T-helper 2 cell treated with Interferon-gamma antibody and Interleukin-4, amounts not matched to agents 100 ng/mL and 5 ng/mL, for 36 hours (primary cell): ENCODE measurements around the gene WASL. TPM values are rescaled to one million over a fixed set of nuclear protein-coding genes. Genes with fewer than 3 reads are reported as not detected.

Experiments used
- intact Hi-C: fragments of 100-400 bp; cut with micrococcal nuclease; formaldehyde crosslinking; loops from one replicate; pipeline ENCODE4 v1.15.1; 2023
- total RNA-seq: library from RNA; stranded (reverse); gene quantifications from 2 replicates; pipeline ENCODE4 v1.2.3, GENCODE V29; 2022

The WASL gene
- total RNA-seq, 1 donor from 2014 or later, result 6.0 TPM

DNA sequence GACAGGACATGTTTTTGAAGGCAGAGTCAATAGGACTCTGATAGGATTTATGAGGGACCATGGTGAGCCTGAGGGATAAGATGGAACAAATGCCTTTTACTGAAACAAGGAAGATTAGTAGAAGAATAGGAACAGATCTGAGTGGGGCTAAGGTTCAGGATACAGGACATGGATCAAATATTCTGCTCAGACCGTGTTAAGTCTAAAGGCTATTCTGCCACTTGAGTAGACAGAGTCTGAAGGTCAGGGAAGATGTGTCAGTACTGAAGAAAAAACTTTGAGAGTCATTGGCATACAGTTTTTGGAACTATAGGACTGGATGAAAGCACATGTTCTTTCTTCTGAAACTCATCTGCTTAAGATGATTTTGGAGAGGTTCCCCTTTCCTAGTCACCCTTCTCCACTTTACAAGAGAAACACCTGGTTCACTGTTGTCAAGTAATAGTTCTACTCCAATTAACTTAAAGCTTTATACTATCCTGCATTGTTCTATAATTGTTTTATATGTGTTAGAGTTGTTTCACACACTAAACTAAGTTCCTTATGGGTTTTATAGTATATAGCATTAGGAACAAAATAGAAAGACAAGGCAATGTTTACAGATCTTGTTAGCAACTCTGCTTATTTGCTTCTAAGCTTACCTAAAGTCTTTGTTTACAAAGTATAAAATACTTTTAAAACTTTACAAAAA lies 43.4 kb downstream of the WASL start:
- intact Hi-C loops, result no loop called here

DNA sequence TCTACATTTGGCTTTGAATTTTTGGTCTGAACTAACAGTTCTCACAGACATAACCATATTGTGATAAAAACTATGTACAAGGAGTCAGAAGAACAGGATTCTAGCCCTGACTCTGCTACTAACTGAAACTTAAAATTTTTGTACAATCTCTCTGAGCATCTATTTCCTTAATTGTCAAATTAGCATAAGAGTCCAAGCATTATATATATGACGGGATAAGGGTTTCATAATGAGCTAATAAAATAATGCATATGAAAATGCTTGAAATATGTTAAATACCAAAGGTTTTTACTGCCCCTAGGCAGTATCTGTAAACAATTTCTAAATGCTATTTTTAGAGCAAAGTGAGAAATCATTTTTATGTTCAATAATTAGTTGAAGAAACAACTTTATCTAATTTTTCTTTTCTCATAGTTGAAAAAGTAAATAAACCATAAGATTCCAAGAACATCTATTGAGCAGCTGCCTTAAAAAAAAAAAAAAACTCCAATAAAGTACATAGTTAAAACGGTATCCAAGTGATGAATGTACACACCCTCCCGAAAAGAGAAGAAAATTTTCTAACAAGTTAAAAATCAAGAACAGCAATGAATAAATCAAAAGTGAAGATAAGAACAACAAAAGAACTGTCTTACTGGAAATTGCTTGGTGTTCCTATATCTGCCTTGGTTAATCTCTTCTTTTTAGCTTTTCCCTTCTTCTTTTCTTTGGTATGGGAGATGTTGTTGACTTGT lies 52.7 kb downstream of the WASL start:
- intact Hi-C loops, result no loop called here

DNA sequence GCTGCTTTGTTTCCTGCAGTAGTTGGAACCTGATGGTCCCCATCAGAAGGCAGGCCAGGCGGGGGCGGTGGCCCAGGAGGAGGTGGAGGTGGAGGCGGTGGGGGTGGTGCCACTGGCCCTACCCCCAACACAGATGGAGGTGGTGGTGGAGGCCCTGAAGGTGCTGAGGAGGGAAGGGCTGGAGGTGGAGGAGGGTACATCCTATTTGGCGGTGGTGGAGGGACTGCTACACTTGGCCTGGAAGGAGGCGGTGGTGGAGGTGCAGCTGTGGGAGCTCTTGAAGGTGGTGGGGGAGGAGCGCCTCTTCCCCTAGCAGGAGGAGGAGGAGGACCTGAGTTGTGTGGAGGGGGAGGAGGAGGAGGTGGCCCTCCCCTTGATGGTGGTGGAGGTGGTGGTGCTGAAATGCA lies 56.3 kb downstream of the WASL start:
- intact Hi-C loops, result no loop called here

DNA sequence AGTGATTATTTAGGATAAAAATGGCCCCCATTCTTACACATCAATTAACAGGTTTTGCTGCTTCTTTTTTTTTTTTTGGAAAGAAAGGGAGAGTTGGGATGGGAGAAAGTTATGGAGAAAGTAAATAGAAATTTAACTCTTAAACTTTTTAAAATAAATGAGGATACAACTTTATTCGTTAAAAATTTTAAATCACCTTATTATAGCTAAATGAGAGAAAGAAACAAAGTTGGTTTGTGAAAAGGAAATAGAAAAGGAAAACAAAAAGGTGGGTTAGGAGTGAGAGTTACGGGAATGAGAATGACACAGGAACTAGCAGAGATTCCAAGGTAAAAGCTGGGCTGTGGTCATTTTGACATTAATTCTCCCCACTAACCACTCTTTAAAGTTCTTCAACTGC lies 58.3 kb downstream of the WASL start:
- intact Hi-C loops, result no loop called here

DNA sequence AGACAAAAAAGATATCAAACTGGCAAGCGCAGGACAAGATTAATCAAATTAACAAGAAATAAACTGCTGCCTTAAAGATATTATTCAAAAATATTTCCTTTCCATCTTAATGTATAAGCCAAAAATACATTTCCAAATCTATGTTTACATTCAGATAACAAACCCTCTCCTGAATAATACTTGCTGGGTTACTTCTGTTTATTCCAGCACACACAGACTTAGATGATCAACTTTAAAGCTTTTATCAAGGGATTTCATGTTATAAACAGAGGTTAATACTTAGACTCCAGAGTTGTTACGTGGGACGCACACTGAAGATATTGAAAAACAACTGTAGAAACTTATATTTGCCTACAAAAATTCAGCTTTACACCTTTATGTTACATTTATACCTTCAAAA lies 59.6 kb downstream of the WASL start:
- intact Hi-C loops, result no loop called here

DNA sequence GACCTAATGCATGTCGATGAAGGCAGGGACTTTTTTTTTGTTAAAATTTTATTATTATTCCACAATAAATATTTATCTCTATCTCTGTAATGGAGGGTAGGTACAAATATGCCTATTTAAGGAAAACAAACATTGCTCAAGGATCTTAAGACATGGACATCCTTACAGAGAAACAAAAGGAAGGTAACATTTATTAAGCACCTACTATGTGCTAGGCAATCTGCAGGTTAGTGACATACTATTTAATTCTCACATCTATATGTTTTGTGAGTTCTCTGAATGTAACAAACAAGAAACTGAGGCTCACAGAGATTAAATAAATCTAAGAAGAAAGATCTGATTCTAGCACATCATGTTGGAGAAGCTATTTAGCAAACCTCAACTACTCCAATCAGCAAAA lies 61.1 kb downstream of the WASL start:
- intact Hi-C loops, result no loop called here

DNA sequence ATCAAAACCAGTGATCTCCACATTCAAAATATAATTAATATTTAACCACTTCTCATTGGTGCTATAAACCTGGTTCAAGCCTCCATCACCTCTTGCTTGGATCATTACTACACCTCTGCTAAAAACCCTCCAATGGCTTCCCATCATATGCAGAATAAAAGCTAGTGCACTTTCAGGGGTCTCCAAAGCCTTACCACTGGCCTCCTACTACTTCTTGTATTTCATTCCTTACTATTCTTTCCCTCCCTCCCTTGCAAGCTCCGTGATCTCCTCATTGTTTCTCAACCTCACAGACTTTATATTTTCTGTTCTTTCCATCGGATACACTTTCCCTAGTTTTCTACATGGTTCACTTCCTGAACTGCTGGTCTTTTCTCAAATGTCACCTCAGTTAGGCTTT lies 61.6 kb downstream of the WASL start:
- intact Hi-C loops, result no loop called here

DNA sequence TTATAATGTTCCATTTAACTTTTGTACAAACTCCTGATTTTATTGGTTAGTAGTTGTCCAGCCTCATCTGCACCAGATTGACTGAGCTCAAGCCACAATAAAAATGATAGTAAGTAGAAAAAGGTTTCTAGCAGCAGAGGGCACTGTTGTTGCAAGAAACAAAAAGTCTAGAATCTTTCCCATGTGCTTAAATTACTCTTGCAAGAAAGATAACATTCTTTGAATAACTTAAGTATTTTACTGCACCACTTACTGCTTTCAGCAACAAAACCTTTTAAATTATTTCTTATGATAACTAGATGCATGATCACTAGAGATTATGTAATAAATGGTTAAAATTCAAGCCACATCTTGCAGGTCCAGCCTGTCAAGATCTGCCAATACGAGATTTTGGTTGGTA lies 66.1 kb downstream of the WASL start:
- intact Hi-C loops, result loop anchor here (1.0 to 5.0 kb wide), 3 partner anchors 18 to 183 kb away; no protein-coding TSS in a partner anchor

DNA sequence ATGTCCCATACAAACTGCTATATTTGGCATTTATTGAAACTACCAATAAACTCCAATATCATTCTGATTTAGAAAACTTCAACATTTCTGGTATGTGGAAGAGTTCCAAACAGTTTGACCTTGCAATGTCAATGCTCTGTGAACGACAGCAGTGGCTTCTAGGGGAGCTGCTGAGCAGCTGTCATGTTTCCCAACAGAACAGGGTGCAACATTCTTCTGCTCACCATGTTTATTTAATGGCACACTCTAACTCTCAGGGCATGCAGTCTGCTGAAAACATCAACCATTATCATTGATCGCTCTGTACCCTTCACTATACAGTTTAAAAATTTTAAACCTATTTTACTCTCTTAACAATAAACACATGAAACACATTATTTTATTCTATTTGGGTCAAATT lies 67.2 kb downstream of the WASL start:
- intact Hi-C loops, result loop anchor here (5.0 kb wide), 1 partner anchor 116 kb away; no protein-coding TSS in a partner anchor

DNA sequence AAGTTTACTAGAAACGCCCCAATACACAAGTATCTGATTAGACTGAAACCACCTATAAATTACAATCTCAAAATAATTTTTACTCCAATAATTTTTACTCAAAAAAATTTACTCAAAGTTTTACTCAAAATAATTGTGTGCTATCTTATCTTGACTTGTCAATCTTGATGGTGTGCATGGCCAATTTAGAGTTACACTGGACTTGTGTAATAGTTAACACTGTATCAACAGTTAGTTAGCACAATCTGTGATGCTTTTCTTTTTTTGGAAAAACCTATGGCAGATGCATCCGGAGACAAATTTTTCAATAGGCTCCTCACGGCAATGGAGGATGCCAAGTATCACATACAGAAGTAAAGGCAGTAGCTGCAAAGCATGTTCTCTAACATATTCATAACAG lies 68.2 kb downstream of the WASL start:
- intact Hi-C loops, result loop anchor here (5.0 kb wide), 1 partner anchor 117 kb away; no protein-coding TSS in a partner anchor

DNA sequence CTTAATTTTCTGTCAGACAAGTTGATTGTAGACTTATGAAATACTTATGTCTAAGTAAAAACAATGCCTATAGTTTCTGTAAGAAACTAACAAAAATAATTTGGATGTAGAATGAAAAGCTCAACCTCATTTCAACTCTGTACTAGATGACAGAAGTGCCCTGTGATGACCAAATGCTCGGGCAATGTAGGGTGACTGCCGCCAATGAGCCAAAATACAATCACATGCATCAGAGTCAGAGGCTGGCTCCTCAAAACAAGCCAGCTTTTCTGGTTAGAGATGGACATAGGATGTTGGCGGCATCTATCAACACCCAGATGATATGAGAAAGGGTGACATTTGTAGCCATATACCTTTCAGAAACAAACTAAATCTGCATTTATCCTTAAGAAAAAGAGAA lies 69.2 kb downstream of the WASL start:
- intact Hi-C loops, result loop anchor here (5.0 kb wide), 1 partner anchor 118 kb away; no protein-coding TSS in a partner anchor

DNA sequence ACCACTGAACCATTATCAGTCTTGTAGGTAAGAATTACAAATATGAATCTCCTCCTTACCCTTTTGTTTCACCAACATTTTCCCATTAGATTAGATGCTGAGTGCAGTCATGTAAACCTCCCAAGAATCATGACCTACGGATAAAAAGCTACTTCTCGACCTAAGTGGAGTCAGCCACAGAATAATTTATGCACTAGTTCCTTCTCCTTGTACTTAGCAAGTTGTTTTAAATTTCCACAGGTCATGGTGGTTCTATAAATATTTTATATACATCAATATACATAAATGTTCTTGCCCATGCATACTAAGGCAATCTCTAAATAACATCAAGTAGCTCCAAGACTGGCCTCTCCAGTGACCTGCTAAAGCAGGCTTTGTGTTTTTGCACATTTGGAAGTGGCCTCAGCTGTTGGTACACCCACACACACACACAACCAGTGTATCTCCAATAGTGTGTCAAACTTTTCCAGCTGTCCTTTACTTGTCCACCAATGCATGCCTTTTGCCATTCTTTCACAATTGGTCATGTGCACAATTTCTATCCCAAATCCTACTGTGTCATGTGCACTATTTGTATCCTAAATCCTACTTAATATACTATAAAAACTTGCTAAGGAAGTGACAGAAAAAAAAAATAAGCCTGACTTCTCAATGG lies 71.6 kb downstream of the WASL start:
- intact Hi-C loops, result no loop called here

DNA sequence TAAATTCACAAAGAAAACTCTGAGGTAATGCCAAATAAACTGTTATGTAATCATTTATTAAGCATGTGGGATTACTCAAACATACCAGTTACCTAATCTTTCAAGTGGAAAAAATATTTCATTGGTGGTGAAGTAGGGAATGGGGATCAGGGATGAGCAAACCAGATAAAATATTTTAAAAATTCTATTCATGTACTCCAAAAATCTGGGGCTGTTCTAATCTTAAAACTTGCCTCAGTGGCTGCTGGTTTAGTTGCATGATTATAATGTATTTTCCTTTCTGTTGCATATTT lies 73.7 kb downstream of the WASL start:
- intact Hi-C loops, result no loop called here

DNA sequence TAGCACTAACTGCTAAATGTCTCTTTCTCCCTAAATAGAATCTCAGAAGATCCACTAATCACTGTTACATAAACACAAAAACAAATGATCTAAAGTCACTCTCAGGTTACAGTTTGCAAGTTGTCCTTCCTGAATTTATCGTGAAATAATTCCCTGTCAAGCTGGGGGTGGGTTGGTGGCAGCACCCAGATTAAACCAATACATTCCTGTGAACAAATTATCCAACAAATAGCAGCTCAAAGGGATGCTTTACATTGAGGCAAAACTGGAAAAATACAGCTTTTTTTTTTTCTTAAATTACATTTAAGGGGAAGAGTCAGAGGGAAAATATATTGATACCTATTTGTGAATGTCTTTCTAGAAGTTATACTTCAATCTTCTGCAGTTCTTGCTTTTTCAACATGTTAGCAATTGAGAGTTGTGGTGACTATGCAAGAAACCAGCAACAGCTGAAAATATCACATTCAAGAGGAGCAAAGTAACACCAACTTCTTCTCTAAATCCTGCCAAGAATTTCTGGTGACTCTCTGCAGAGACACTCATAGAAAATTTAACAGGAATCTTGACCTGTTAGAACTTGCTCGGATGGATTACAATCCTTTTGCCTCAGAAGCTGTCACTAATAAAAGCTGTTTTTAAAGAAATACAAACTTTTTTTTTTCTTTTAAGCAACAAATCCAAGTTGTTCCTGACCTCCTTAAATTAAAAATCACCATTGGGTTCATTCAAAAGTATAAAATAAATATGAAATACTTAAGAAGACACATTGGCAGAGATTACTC lies 74.2 kb downstream of the WASL start:
- intact Hi-C loops, result no loop called here

DNA sequence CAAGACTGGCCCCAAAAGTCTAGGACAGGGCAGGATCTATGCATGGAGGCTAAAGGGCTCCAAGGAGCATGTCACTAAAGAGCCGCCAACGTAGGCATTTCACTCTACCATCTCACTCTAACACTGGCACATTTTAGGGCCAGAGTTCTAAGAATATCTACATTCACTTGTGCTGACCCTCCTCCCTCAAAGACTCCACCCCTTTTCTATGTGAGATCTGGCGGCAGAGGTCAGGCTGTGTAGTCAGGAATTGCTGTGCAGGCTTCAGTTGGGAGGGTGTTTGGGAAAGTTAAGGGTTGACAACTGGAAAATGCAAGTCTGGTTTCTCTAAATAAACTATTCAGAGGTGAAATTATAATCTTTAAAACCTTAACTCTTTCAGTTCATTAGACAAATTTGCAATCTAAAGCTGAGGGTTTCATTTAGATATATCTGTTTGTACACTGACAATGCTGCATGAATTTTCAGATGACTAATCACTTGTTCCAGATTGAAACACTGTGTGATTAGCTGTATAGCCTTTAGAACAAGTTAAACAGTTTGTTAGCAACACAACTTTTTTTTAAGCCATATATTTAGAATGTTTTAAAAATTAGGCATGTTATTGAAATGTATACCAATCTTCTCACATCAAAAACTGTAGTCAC lies 74.9 kb downstream of the WASL start:
- intact Hi-C loops, result no loop called here

DNA sequence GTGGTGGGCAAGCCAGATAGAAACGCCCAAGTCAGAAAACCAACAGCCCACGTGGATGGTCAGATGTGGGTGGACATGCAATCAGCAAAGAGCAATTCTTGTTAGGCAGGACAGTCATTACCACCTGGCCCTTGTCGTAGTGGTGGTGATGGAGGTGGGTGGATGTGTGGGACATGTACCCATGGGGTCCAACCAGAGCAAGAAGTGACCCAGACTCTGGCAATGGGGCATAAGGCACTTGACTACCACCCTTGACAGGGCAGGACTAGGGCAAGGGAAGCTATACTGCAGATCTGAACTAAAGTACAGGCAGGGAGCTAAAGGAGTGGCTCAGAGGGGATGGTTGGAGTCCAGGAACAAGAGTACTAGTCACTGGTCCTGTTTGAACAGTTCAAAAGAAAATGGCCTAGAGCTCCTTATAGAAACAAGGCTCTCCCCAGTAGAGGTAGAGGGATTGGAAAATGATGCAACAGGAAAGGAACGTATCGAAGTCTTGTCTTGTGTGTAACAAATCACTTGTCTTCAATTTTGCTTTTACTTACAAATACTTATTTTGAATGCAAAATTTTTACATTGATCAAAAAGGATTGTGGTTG lies 75.6 kb downstream of the WASL start:
- intact Hi-C loops, result no loop called here

DNA sequence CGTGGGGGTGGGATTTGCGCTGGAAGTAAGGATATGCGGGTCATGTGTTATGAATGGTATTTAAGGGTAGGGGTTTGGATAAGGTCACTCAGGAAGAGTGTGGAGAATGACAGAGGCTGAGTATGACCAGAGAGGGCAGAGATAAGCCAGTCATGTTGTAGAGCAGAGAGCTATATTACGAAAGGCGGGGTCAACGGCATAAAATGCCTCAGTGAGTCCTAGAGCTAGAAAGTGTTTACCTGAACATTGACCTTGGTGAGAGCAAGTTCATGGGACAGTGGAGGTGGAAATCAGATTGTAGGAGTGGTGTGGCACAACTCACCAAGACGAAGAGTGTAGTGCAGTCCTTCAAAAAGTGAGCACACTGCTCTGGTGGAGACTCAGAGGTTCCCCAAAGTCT lies 79.3 kb downstream of the WASL start:
- intact Hi-C loops, result no loop called here

DNA sequence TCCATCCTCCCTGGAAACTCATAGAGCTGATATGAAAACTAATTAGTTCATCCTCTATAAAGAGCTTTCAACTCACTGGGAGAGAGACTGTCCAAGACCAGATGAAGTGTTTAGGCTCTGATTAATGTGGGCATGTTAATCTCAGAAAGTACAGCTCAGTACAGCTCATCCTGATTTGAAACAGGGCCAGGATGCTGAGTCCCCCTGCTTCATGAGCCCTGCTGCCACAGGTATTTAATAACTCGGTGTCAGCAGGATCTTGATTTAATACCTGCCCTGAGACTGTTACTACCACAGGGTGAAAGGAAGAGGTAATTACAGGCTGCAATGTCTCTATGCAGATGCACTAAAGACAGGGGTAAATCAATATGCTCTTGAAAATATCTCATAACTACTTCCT lies 82.3 kb downstream of the WASL start:
- intact Hi-C loops, result no loop called here

DNA sequence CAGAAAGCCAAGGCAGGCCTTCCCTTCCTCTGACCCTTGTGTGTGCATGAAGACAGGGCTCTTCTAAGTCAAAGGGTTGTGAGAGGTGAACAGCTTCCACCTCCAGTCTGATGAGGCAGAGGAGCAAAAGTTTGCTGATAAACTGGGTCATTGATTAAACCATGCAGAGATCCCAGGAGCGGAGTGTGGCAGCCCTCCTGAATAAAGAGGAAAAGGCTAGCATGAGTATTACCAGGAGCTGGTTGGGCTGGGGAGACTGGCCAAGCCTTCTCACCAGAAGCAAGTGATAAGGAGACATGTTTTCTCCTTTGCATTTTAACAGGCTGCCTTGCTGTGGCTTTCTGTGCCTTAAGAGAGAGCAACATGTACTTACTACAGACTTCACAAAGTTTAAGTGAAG lies 82.9 kb downstream of the WASL start:
- intact Hi-C loops, result no loop called here

DNA sequence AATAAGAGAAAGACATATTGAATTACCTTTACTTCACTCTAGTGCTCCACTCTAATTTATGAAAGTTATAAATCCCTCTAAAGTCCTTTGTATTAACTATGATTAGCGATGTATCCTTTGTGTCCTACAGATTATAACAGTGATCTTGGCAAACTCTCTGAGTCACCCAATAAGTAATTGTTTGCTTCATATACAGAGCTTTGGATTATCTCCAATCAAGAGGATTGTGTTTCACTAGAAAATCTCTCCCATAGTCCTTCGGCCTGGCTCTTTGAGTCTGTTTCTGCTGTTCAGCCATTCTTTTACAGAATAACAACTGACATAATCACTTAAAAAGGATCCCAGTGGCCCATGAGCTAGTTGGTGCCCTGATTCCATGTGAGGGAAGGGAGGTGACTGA lies 83.6 kb downstream of the WASL start:
- intact Hi-C loops, result no loop called here

DNA sequence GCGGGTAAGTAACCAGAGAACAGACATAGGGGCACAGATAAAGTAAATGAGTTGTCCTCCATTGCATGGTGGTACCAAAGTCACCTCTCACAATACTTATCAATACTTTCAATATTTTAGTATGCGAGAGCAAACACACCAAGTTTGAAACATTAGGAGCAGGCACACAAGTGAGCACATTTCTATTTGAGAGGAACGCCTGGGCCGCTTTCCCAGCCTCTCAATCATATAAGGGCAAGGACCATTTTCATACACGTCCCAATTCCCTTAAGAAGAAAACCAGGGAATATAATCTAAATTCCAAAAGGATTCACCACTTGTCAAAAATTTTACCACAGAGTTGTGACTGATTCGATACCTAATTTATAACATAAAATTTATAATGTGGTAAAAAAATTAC lies 85.6 kb downstream of the WASL start:
- intact Hi-C loops, result no loop called here
